ENCODE results near the gene YWHAB.

- TF ChIP-seq CTCF (IDR thresholded peaks at IDR 0.05; ENCODE audit: poor library complexity) (no peak), EZH2phosphoT487 (IDR thresholded peaks at IDR 0.05; ENCODE audit: low read depth, severe bottlenecking, unreplicated experiment) (no peak), EZH2 (IDR thresholded peaks at IDR 0.05; ENCODE audit: borderline replicate concordance) (no peak)
These were observed 33.3 kb downstream of the YWHAB start for GRCh38 chr20:44918761-44919160.

Data from hepatocyte (in vitro differentiated cells).